ENCODE data around the gene ZMYND11.

DNA sequence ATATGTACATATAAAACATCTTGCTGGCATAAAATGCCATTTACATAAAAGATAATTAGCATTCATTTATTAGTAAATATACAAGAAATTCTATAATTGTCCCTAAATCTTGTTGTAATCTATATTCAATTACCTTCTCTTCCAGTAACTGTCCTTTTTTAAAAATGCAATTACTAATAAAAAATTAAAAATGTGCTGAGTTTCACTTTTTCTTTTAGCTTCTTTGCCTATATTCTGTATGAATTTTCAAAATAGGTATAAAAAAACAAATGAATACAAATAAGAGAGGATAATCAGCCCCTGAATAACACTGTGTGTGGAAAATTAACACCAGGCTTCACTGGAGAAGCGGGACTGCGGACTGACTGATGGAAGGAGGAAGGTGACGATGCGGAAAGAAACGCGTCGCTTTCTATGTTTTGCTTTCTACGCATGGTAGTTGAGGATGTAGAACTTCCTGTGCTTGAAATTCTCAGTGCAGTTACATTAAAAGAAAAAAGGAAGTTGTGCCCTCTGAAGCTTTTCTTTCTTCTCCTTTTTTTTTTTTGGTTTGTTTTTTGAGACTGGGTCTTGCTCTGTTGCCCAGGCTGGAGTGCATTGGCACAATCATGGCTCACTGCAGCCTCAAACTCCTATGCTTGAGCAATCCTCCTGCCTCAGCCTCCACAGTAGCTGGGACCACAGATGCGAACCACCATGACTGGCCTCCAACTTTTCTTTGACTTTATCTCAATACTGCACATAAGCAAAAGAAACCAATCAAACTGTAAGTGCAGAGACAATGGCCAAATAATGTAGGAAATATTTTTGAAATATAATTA, 7.4 kb upstream of the ZMYND11 start:
- TF ChIP-seq POLR2A (IDR thresholded peaks at IDR 0.05) (no peak), CTCF (IDR thresholded peaks at IDR 0.05) (no peak)

All from Peyer's patch (tissue), 4 donors.